Stimulated activated CD4-positive, alpha-beta T cell treated with anti-CD3 and anti-CD28 coated beads, TNF-alpha, amount 100 ng/mL, for 48 hours (primary cell): ENCODE measurements around the gene PEPD.
A peak's percentile ranks its signal among the peaks of the same experiment; 100 is the strongest.
"Not testable (repeated sequence)": the region's sequence is repeated elsewhere in the genome, so short reads cannot be mapped to it uniquely, and the experiment has no call there.

Experiments used
- DNase-seq, 3 donors: peaks; one replicate each; pipeline ENCODE4 v3.0.0-alpha.2; 2020; ENCODE audit warnings: low read depth in 3 of 3

PEPD gene

GRCh38 chr19:33521480-33522370 is at the start of gene PEPD:
Gene PEPD (minus strand): TSS chr19:33521791. CDS start chr19:33521760, 31 bp downstream.
- peak; percentile 72 to 85 (median 77) for DNase-seq

- no peak for DNase-seq
Measured at GRCh38 chr19:33569821-33570220, 48.2 kb upstream of the PEPD start.

GRCh38 chr19:33568706-33569105 is 47.1 kb upstream of the PEPD start:
- DNase-seq: no peak

GRCh38 chr19:33564836-33565338 is 43.3 kb upstream of the PEPD start:
- no peak for DNase-seq

- no peak for DNase-seq
Measured at GRCh38 chr19:33562636-33563035, 41.0 kb upstream of the PEPD start.

- DNase-seq: not testable (repeated sequence)
Measured at GRCh38 chr19:33561666-33562065, 40.1 kb upstream of the PEPD start.

GRCh38 chr19:33561261-33561660 is 39.7 kb upstream of the PEPD start:
- DNase-seq: no peak

GRCh38 chr19:33559996-33560395 is 38.4 kb upstream of the PEPD start:
- DNase-seq: no peak

GRCh38 chr19:33558856-33559255 is 37.3 kb upstream of the PEPD start:
- DNase-seq: no peak

- no peak for DNase-seq
Measured at GRCh38 chr19:33558151-33558550, 36.6 kb upstream of the PEPD start.

- DNase-seq: no peak
Measured at GRCh38 chr19:33557720-33558119, 36.1 kb upstream of the PEPD start.

GRCh38 chr19:33557196-33557595 is 35.6 kb upstream of the PEPD start:
- DNase-seq: no peak

GRCh38 chr19:33556261-33556660 is 34.7 kb upstream of the PEPD start:
- no peak for DNase-seq

GRCh38 chr19:33555726-33556125 is 34.1 kb upstream of the PEPD start:
- not testable (repeated sequence) for DNase-seq

GRCh38 chr19:33554821-33555220 is 33.2 kb upstream of the PEPD start:
- DNase-seq: no peak

GRCh38 chr19:33554391-33554790 is 32.8 kb upstream of the PEPD start:
- no peak for DNase-seq

- DNase-seq: no peak
Measured at GRCh38 chr19:33553530-33554310, 32.1 kb upstream of the PEPD start.

GRCh38 chr19:33552928-33553279 is 31.3 kb upstream of the PEPD start:
- no peak for DNase-seq

- DNase-seq: no peak
Measured at GRCh38 chr19:33552191-33552927, 30.8 kb upstream of the PEPD start.

GRCh38 chr19:33551676-33552075 is 30.1 kb upstream of the PEPD start:
- no peak for DNase-seq

- DNase-seq: no peak
Measured at GRCh38 chr19:33550768-33551167, 29.2 kb upstream of the PEPD start.

GRCh38 chr19:33547676-33548075 is 26.1 kb upstream of the PEPD start:
- DNase-seq: no peak
